ENCODE measurements around the gene CREG1.

- TF ChIP-seq CTCF (IDR thresholded peaks at IDR 0.05): no peak
- no peak for TF ChIP-seq POLR2A (IDR thresholded peaks at IDR 0.05)
Measured at GRCh38 chr1:167594822-167595221, 41.3 kb upstream of the CREG1 start.

All from right lobe of liver (tissue), 4 donors.